A673 (cell line): ENCODE data around the gene ABCA4. TPM values are rescaled to one million over a fixed set of nuclear protein-coding genes. Genes with fewer than 3 reads are reported as not detected.
"Not testable (repeated sequence)": the region's sequence is repeated elsewhere in the genome, so short reads cannot be mapped to it uniquely, and the experiment has no call there.

ENCODE experiments used
- BruUV-seq: library from RNA; stranded (reverse); fragments of 400-500 nt; replicated peaks from 2 replicates; lab custom pipeline; 2021; lab: Mats Ljungman, UMichigan
- CTCF ChIA-PET: fragments of 300-600 bp; sonication (Branson Sonifier 250); formaldehyde crosslinking; loops from one replicate; lab custom pipeline; 2022; ENCODE audit warnings: antibody characterized with exemption; lab: Charles Lee
- POLR2A ChIA-PET: fragments of 300-600 bp; sonication (Branson Sonifier 250); formaldehyde crosslinking; loops from one replicate; lab custom pipeline; 2022; ENCODE audit warnings: antibody characterized with exemption; ENCODE audit not compliant: low non-redundant PET; lab: Charles Lee
- DNase-seq: peaks from one replicate; pipeline ENCODE4 v3.0.0-alpha.2; 2015; ENCODE audit warnings: low spot score
- H3K27ac ChIP-seq: fragments of 200-600 bp; sonication (generic); 2 replicates; pipeline ENCODE4 v1.5.1; 2016; ENCODE audit warnings: mixed run types, low read depth, mild to moderate bottlenecking, mixed read lengths, antibody characterized with exemption, low read length; ENCODE audit not compliant: poor library complexity, severe bottlenecking
- H3K27me3 ChIP-seq: fragments of 200-600 bp; sonication (generic); replicated peaks from 2 replicates; pipeline ENCODE4 v1.6.1; 2017; ENCODE audit warnings: mixed run types, low read depth, mild to moderate bottlenecking, mixed read lengths, antibody characterized with exemption, low read length; ENCODE audit not compliant: insufficient read depth, poor library complexity
- H3K36me3 ChIP-seq: fragments of 200-600 bp; sonication (generic); 2 replicates; pipeline ENCODE4 v1.6.1; 2016; ENCODE audit warnings: mixed run types, mild to moderate bottlenecking, mixed read lengths, antibody characterized with exemption, low read length; ENCODE audit not compliant: insufficient read depth, poor library complexity, severe bottlenecking
- H3K4me1 ChIP-seq: fragments of 200-600 bp; sonication (generic); 2 replicates; pipeline ENCODE4 v1.6.1; 2017; ENCODE audit warnings: mixed run types, mild to moderate bottlenecking, mixed read lengths, antibody characterized with exemption, low read length; ENCODE audit not compliant: insufficient read depth, poor library complexity, severe bottlenecking
- H3K4me3 ChIP-seq: fragments of 200-600 bp; sonication (generic); 2 replicates; pipeline ENCODE4 v1.5.1; 2016; ENCODE audit warnings: low read depth, mixed run types, mild to moderate bottlenecking, mixed read lengths, low read length; ENCODE audit not compliant: poor library complexity, severe bottlenecking
- H3K9me3 ChIP-seq: fragments of 200-600 bp; sonication (generic); 2 replicates; pipeline ENCODE4 v1.6.1; 2016; ENCODE audit warnings: mixed run types, low read depth, mild to moderate bottlenecking, mixed read lengths, antibody characterized with exemption, low read length; ENCODE audit not compliant: poor library complexity, severe bottlenecking
- EZH2 ChIP-seq: fragments of 200-600 bp; sonication (generic); IDR thresholded peaks from 2 replicates; pipeline ENCODE4 v1.6.1; 2017; ENCODE audit warnings: borderline replicate concordance, low read depth, mild to moderate bottlenecking, mixed read lengths, antibody characterized with exemption, low read length; ENCODE audit not compliant: poor library complexity, severe bottlenecking
- intact Hi-C: fragments of 100-400 bp; cut with micrococcal nuclease; formaldehyde crosslinking; loops from one replicate; pipeline ENCODE4 v1.10.0; 2022; ENCODE audit not compliant: unreplicated experiment
- total RNA-seq: library from RNA; stranded (reverse); gene quantifications from 2 replicates; pipeline ENCODE4 v1.2.3, GENCODE V29; 2021
- TF ChIP-seq, protein P1 (sequence below): fragments of 300-800, 200-600 bp; sonication (generic); conservative IDR thresholded peaks from 2 replicates; pipeline ENCODE4 v1.5.1; 2017; ENCODE audit warnings: low read depth, mild to moderate bottlenecking, antibody characterized with exemption, low read length, moderate library complexity, mixed read lengths

ABCA4 gene
- total RNA-seq, 1 experiment from 2014 or later, result 0.09 TPM

DNA sequence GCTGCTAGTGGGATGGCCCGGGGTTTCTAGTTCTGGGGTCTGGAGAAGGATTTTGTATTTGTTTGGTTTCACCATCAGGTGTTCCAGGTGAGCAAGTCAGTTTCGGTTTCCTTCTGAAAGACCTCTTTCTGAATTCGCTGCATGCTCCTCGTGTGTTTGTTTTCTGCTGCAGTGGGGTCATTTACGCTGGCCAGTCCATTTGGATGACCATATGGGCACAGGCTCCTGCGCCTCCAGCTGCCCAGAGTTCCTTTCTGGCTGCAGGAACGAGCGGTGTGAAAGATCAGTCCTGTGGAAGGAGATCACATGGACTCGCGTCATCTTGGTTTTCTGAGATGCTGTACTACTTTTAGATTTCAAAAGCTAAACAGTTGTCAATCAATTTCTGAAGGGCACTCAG is 128.0 kb downstream of the ABCA4 start:
- Histone ChIP-seq H3K36me3 (no peaks in the 10 kb centered on the region), H3K9me3 (no peaks in the 10 kb centered on the region), H3K4me1 (no peaks in the 10 kb centered on the region), H3K27me3 (no peaks in the 10 kb centered on the region), H3K27ac (no peak overlapping the region), H3K4me3 (no peak overlapping the region)
- TF ChIP-seq EZH2, result no peak
- TF ChIP-seq, protein P1, sequence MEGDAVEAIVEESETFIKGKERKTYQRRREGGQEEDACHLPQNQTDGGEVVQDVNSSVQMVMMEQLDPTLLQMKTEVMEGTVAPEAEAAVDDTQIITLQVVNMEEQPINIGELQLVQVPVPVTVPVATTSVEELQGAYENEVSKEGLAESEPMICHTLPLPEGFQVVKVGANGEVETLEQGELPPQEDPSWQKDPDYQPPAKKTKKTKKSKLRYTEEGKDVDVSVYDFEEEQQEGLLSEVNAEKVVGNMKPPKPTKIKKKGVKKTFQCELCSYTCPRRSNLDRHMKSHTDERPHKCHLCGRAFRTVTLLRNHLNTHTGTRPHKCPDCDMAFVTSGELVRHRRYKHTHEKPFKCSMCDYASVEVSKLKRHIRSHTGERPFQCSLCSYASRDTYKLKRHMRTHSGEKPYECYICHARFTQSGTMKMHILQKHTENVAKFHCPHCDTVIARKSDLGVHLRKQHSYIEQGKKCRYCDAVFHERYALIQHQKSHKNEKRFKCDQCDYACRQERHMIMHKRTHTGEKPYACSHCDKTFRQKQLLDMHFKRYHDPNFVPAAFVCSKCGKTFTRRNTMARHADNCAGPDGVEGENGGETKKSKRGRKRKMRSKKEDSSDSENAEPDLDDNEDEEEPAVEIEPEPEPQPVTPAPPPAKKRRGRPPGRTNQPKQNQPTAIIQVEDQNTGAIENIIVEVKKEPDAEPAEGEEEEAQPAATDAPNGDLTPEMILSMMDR, result no peak
- no peak for DNase-seq
- CTCF ChIA-PET, result no interaction called here
- no TSS peak for BruUV-seq
- intact Hi-C loops, result no loop called here
- POLR2A ChIA-PET, result no interaction called here

DNA sequence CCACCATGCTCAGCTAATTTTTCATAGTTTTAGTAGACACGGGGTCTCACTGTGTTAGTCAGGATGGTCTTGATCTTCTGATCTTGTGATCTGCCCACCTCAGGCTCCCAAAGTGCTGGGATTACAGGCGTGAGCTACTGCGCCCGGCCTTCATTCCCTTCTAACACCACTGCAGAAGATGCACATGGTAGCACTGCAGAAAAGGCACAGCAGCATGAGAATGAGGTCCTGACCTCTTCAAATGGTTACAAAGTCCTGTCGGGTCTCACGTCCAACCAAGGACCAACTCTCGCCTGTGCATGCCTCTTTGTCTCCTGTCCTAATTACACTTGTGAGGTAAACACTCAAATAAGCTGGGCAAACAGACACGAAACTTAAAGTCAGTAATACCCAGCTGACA is 128.8 kb downstream of the ABCA4 start:
- Histone ChIP-seq H3K36me3 (no peaks in the 10 kb centered on the region), H3K27me3 (no peaks in the 10 kb centered on the region), H3K27ac (no peak overlapping the region), H3K4me3 (no peak overlapping the region), H3K9me3 (no peaks in the 10 kb centered on the region), H3K4me1 (no peaks in the 10 kb centered on the region)
- DNase-seq, result no peak
- POLR2A ChIA-PET, result no interaction called here
- CTCF ChIA-PET, result no interaction called here
- TF ChIP-seq EZH2, result no peak
- TF ChIP-seq, protein P1, result no peak
- intact Hi-C loops, result no loop called here
- no TSS peak for BruUV-seq

DNA sequence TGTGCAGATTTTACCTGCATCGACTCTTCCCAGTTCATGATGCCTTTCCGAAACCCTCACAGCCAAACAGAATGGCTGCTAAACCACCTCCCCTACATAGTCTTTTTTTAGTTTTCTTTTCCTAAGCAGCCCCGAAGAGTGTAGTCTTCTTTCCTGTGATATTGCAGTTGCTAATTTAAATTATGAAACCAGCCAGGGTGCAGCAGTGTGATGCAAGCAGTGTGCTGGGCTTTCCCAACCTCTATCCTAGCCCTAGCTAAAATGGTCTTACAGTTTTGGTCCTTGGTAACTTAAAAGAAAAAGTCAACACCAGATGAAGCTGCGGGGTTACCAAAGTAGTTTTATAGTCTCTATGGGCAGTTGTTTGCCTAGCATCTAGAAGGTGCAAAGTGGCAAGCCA is 129.7 kb downstream of the ABCA4 start:
- no peak overlapping the region for H3K27ac ChIP-seq
- no TSS peak for BruUV-seq
- no peak overlapping the region for H3K4me3 ChIP-seq
- POLR2A ChIA-PET, result no interaction called here
- no peaks in the 10 kb centered on the region for H3K27me3 ChIP-seq
- no peaks in the 10 kb centered on the region for H3K36me3 ChIP-seq
- DNase-seq, result no peak
- CTCF ChIA-PET, result no interaction called here
- H3K4me1 ChIP-seq, result no peaks in the 10 kb centered on the region
- TF ChIP-seq EZH2, result no peak
- TF ChIP-seq, protein P1, result no peak
- intact Hi-C loops, result no loop called here
- H3K9me3 ChIP-seq, result no peaks in the 10 kb centered on the region

DNA sequence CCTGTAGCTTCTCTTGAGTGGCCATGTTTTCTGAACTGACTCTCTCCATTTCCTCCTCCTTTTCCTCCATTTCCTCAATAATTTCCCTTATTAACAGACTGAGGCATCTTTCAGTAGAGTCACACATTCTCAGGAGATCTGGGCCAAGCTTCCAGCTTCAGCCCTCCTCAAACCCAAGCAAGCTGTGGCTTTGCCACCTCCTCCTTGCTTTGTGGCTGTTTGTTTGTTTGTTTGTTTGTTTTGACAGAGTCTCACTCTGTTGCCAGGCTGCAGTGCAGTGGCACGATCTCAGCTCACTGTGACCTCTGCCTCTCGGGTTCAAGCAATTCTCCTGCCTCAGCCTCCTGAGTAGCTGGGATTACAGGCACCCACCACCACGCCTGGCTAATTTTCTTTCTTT is 130.5 kb downstream of the ABCA4 start:
- POLR2A ChIA-PET, H3K27me3 ChIP-seq, H3K36me3 ChIP-seq, H3K4me1 ChIP-seq, intact Hi-C loops, DNase-seq, H3K9me3 ChIP-seq, H3K4me3 ChIP-seq, BruUV-seq, H3K27ac ChIP-seq: not testable (repeated sequence)
- CTCF ChIA-PET, result interaction anchor here (0.7 kb wide), 1 partner anchor 11 kb away, joined by 3 read pairs; no protein-coding TSS in a partner anchor
